ENCODE measurements around the gene VPS11.

Gene VPS11

DNA sequence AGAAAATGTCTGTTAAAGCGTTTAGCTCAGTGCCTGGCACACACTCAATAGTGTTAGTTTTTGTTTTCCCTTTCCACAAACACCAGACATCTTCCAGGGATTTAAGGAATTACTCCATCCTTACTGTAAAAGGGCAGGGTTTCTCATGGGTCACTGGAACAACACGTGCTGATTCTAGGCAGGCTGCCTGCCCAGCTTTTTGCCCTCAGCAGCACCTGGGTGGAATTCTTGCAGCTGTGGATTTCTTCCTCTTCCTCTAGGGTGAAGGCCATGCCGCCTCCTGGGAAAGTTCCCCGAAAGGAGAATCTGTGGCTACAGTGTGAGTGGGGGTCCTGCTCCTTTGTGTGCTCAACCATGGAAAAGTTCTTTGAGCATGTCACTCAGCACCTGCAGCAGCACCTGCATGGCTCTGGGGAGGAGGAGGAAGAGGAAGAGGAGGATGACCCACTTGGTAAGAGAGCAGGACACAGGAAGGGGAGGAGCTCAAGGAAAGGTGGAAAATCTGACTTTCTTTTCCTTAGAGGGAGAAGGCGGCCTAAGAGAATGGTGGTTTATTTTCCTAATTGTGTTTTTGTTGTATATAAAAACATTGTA is 59.2 kb downstream of the VPS11 start:
- no peak for DNase-seq

DNA sequence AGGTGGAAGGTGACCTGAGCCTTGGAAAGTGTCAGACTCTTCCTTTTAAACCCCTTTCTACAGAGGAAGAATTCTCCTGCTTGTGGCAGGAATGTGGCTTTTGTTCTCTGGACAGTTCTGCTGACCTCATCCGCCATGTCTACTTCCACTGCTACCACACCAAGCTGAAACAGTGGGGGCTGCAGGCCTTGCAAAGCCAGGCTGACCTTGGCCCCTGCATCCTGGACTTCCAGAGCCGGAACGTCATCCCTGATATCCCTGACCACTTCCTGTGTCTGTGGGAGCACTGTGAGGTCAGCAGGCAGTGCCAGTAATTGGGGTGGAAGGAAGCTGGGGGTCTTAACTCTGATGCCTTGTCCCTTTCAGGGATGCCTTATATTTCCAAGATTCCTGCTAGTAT is 63.0 kb downstream of the VPS11 start:
- no peak for DNase-seq

Data from stimulated activated naive CD4-positive, alpha-beta T cell (primary cell).